Measurements from ENCODE around the gene GALNT9.

- TF ChIP-seq CTCF (IDR thresholded peaks at IDR 0.05; ENCODE audit: low read depth, low read length) (no peak), EZH2phosphoT487 (IDR thresholded peaks at IDR 0.05; ENCODE audit: low read depth) (no peak)
Observed at GRCh38 chr12:132175496-132176384, 153.6 kb downstream of the GALNT9 start.

Measured in OCI-LY3 (cell line).